Activated CD4-positive, alpha-beta memory T cell treated with anti-CD3 and anti-CD28 coated beads, Interleukin-2, amount 10 ng/mL, durations not matched to agents 7 days and 5 days (primary cell): ENCODE results near the gene PRDX3. TPM values are rescaled to one million over a fixed set of nuclear protein-coding genes. Genes with fewer than 3 reads are reported as not detected.
"Not testable (repeated sequence)": the region's sequence is repeated elsewhere in the genome, so short reads cannot be mapped to it uniquely, and the experiment has no call there.

Experiments used
- CTCF ChIA-PET: fragments of 350-600 bp; sonication (Branson Sonifier 250); formaldehyde crosslinking; loops from one replicate; lab custom pipeline; 2021; ENCODE audit warnings: antibody characterized with exemption, inconsistent platforms; lab: Charles Lee
- POLR2A ChIA-PET: fragments of 350-600 bp; sonication (Branson Sonifier 250); formaldehyde crosslinking; loops from one replicate; lab custom pipeline; 2021; ENCODE audit warnings: antibody characterized with exemption; lab: Charles Lee
- DNase-seq: peaks from one replicate; pipeline ENCODE4 v3.0.0-alpha.2; 2020
- H3K27ac Mint-ChIP-seq: one replicate; pipeline ENCODE4 v1.8.0; 2021; ENCODE audit warnings: mild to moderate bottlenecking, mixed read lengths
- H3K27me3 Mint-ChIP-seq: one replicate; pipeline ENCODE4 v1.8.0; 2021; ENCODE audit warnings: mixed read lengths
- H3K36me3 Mint-ChIP-seq: one replicate; pipeline ENCODE4 v1.8.0; 2021; ENCODE audit warnings: low read depth, mixed read lengths
- H3K4me1 Mint-ChIP-seq: one replicate; pipeline ENCODE4 v1.8.0; 2021; ENCODE audit warnings: mixed read lengths
- H3K4me3 Mint-ChIP-seq: one replicate; pipeline ENCODE4 v1.8.0; 2021; ENCODE audit warnings: mild to moderate bottlenecking, mixed read lengths
- H3K9me3 Mint-ChIP-seq: one replicate; pipeline ENCODE4 v1.8.0; 2021; ENCODE audit warnings: mixed read lengths
- total RNA-seq, 2 experiments: library from RNA; stranded (reverse); gene quantifications; one replicate each; pipeline ENCODE4 v1.2.3, GENCODE V29; 2021

The PRDX3 gene
- total RNA-seq, 2 experiments from 2014 or later = 115 to 117 TPM

- H3K4me1 Mint-ChIP-seq = peaks cover 17% of the 10 kb centered on the region
- no peak overlapping the region for H3K4me3 Mint-ChIP-seq
- ChIA-PET CTCF (interaction anchor here (0.7 kb wide), 1 partner anchor 26 kb away, joined by 3 read pairs; no protein-coding TSS in a partner anchor), POLR2A (interaction anchor here (0.6 to 1.3 kb wide), 4 partner anchors 17 to 104 kb away, joined by 4 to 5 read pairs (median 4); partner anchors contain the start of gene EIF3A)
- DNase-seq = no peak
- peaks cover 2% of the 10 kb centered on the region for H3K27me3 Mint-ChIP-seq
- H3K27ac Mint-ChIP-seq = no peak overlapping the region
- no peaks in the 10 kb centered on the region for H3K36me3 Mint-ChIP-seq
- H3K9me3 Mint-ChIP-seq = no peaks in the 10 kb centered on the region
These were observed 5.2 kb upstream of the PRDX3 start for GRCh38 chr10:119183664-119184412.

DNA sequence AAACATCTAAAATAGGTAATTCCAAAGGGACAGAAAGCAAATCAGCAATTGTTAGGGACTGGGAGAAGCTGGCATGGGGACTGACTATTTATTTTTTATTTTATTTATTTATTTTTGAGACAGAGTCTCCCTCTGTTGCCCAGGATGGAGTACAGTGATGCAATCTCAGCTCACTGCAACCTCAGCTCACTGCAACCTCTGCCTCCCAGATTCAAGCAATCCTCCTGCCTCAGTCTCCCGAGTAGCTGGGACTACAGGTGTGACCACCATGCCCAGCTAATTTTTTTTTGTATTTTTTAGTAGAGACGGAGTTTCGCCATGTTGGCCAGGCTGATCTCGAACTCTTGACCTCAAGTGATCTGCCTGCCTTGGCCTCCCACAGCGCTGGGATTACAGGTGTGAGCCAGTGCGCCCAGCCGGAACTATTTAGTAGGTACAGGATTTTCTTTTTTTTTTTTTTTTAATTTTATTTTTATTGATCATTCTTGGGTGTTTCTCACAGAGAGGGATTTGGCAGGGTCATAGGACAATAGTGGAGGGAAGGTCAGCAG is 2.3 kb upstream of the PRDX3 start:
- Mint-ChIP-seq H3K36me3 (peaks cover 17% of the 10 kb centered on the region), H3K4me1 (peaks cover 38% of the 10 kb centered on the region)
- not testable (repeated sequence) for DNase-seq, H3K27ac Mint-ChIP-seq, H3K4me3 Mint-ChIP-seq, H3K9me3 Mint-ChIP-seq, H3K27me3 Mint-ChIP-seq
- ChIA-PET POLR2A (interaction anchor here (0.6 to 2.6 kb wide), 2 partner anchors 9 to 15 kb away, joined by 3 to 14 read pairs; partner anchors contain the start of gene SFXN4), CTCF (interaction anchor here (0.6 to 1.4 kb wide), 11 partner anchors 10 to 358 kb away, joined by 3 to 6 read pairs (median 3); no protein-coding TSS in a partner anchor)

DNA sequence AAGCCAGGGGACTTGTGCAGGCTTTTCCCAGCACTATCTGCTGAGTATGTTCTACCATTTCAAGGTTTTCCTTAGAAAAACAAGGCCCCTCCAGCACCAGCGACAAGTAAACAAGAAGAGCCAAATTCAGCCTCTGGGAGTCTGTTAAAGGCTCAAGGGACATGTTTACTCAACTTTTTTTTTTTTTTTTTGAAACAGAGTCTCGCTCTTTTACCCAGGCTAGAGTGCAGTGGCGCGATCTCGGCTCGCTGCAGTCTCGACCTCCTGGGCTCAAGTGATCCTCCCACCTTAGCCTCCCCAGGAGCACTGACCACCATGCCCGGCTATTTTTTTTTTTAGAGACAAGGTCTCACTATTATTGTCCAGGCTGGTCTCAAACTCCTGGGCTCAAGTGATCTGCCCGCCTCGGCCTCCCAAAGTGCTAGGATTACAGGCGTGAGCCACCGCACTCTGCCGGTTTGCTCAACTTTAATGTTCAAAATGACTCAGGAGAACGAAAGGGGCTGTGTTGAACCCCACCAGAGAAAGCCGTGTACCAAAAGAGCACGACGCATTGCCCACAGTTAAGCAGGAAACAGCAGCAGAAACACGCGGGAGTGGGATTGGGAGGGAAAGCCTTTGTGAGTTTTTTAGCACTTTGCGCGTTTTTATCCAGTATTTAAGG is 772 bp downstream of the PRDX3 start:
- H3K27ac Mint-ChIP-seq = peak overlapping the region; percentile 97
- DNase-seq = peak; percentile 52
- H3K36me3 Mint-ChIP-seq = peaks cover 34% of the 10 kb centered on the region
- H3K9me3 Mint-ChIP-seq = no peaks in the 10 kb centered on the region
- CTCF ChIA-PET = no interaction called here
- no peaks in the 10 kb centered on the region for H3K27me3 Mint-ChIP-seq
- POLR2A ChIA-PET = interaction anchor here (1.4 to 2.2 kb wide), 2 partner anchors 32 to 46 kb away, joined by 5 to 17 read pairs; no protein-coding TSS in a partner anchor
- peaks cover 41% of the 10 kb centered on the region for H3K4me1 Mint-ChIP-seq
- peak overlapping the region; percentile 96 for H3K4me3 Mint-ChIP-seq

DNA sequence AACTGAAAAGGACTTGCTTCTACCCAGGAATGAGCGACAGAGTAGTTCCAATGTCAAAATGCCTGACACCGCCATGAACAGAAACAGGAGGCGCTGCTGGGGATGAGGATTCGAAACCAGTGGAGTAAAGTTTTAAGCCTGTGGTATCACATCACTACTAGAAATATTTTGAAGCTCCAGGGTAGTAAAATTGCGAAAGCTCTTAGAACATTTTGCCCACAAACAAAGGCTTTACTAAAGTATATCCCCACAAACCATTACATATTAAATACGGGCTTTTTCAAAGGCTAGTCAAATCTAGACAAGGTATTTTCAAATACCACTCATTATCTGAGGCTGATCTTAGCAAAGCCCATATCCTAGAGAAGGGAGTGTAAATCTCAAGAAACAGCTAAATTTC is 2.4 kb downstream of the PRDX3 start:
- no peaks in the 10 kb centered on the region for H3K27me3 Mint-ChIP-seq
- peak overlapping the region; percentile 96 for H3K4me3 Mint-ChIP-seq
- H3K4me1 Mint-ChIP-seq = peaks cover 45% of the 10 kb centered on the region
- H3K36me3 Mint-ChIP-seq = peaks cover 48% of the 10 kb centered on the region
- H3K9me3 Mint-ChIP-seq = no peaks in the 10 kb centered on the region
- H3K27ac Mint-ChIP-seq = peak overlapping the region; percentile 72
- ChIA-PET POLR2A (interaction anchor here (1.1 to 2.2 kb wide), 12 partner anchors 9 to 341 kb away, joined by 3 to 18 read pairs (median 6); partner anchors contain the start of genes DENND10 and SFXN4), CTCF (interaction anchor here (0.7 to 1.7 kb wide), 6 partner anchors 8 to 367 kb away, joined by 3 to 5 read pairs (median 4); partner anchors contain the start of gene RGS10)
- no peak for DNase-seq

DNA sequence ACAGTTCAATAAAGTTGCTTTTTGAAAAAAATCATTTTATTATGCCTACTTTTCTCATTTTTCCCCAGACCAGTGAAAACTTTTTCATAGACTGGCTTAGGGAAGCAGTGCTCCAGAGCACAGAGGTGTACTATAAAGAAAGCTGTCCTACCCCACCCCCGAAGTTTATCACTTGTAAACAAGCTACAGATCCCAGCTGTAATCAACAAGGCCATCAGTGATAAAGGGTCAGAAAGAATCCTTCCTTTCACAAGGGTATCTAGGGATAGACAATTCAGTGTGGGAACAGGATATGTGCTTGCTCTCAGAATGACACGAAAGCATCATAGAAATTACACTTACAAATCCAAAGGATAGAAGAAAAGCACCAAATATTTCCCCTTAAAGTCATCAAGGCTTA is 4.5 kb downstream of the PRDX3 start:
- no peak for DNase-seq
- POLR2A ChIA-PET = interaction anchor here (1.5 kb wide), 1 partner anchor 9 kb away, joined by 7 read pairs; the partner anchor contains the start of gene SFXN4
- no peak overlapping the region for H3K27ac Mint-ChIP-seq
- H3K4me3 Mint-ChIP-seq = no peak overlapping the region
- CTCF ChIA-PET = interaction anchor here (0.9 kb wide), 1 partner anchor 266 kb away, joined by 3 read pairs; no protein-coding TSS in a partner anchor
- no peaks in the 10 kb centered on the region for H3K27me3 Mint-ChIP-seq
- peaks cover 39% of the 10 kb centered on the region for H3K4me1 Mint-ChIP-seq
- H3K9me3 Mint-ChIP-seq = no peaks in the 10 kb centered on the region
- H3K36me3 Mint-ChIP-seq = peaks cover 63% of the 10 kb centered on the region

DNA sequence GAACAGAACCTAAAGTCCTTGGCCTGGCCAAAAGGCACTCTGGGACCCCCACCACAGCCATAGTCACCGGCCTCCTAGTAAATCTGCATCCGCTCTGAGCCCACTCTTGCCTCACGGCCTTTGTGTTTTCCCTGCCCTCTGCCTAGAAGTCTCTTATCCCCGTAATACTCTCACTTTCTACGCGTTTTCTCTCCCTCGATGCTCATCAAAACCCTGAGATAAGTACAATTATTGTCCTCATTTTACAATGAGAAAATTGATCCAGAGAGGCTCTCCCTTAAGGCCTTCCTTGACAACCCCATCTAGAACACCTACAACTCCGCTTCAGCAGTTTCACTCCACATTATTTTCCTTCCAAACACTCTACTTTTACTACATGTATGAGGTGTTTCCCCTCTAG is 11.6 kb downstream of the PRDX3 start:
- H3K27ac Mint-ChIP-seq = peak overlapping the region; percentile 90
- peak overlapping the region; percentile 88 for H3K4me3 Mint-ChIP-seq
- DNase-seq = no peak
- ChIA-PET CTCF (interaction anchor here (1.2 kb wide), 1 partner anchor 10 kb away, joined by 3 read pairs; no protein-coding TSS in a partner anchor), POLR2A (interaction anchor here (0.8 to 1.8 kb wide), 2 partner anchors 9 to 35 kb away, joined by 3 to 8 read pairs; no protein-coding TSS in a partner anchor)
- no peaks in the 10 kb centered on the region for H3K9me3 Mint-ChIP-seq
- peaks cover 40% of the 10 kb centered on the region for H3K36me3 Mint-ChIP-seq
- H3K27me3 Mint-ChIP-seq = no peaks in the 10 kb centered on the region
- peaks cover 42% of the 10 kb centered on the region for H3K4me1 Mint-ChIP-seq

- Mint-ChIP-seq H3K4me1 (peaks cover 44% of the 10 kb centered on the region), H3K9me3 (no peaks in the 10 kb centered on the region), H3K27me3 (no peaks in the 10 kb centered on the region), H3K27ac (peak overlapping the region; percentile 90), H3K4me3 (peak overlapping the region; percentile 88), H3K36me3 (peaks cover 37% of the 10 kb centered on the region)
- CTCF ChIA-PET = no interaction called here
- POLR2A ChIA-PET = interaction anchor here (1.8 to 2.4 kb wide), 3 partner anchors 10 to 40 kb away, joined by 8 to 15 read pairs (median 14); partner anchors contain the start of gene GRK5
- no peak for DNase-seq
These were observed 12.0 kb downstream of the PRDX3 start for GRCh38 chr10:119166564-119166963.

- H3K4me1 Mint-ChIP-seq = peaks cover 44% of the 10 kb centered on the region
- no peaks in the 10 kb centered on the region for H3K9me3 Mint-ChIP-seq
- ChIA-PET POLR2A (interaction anchor here (1.1 to 3.3 kb wide), 8 partner anchors 10 to 62 kb away, joined by 3 to 38 read pairs (median 14); partner anchors contain the start of genes DENND10 and GRK5), CTCF (no interaction called here)
- no peaks in the 10 kb centered on the region for H3K27me3 Mint-ChIP-seq
- peak overlapping the region; percentile 90 for H3K27ac Mint-ChIP-seq
- H3K4me3 Mint-ChIP-seq = peak overlapping the region; percentile 88
- no peak for DNase-seq
- H3K36me3 Mint-ChIP-seq = peaks cover 32% of the 10 kb centered on the region
These were observed 12.5 kb downstream of the PRDX3 start for GRCh38 chr10:119166118-119166500.

- Mint-ChIP-seq H3K36me3 (peaks cover 33% of the 10 kb centered on the region), H3K4me1 (peaks cover 44% of the 10 kb centered on the region), H3K27ac (peak within 1 kb of the TSS; percentile 90), H3K9me3 (no peaks in the 10 kb centered on the region), H3K27me3 (no peaks in the 10 kb centered on the region), H3K4me3 (peak within 1 kb of the TSS; percentile 88)
- DNase-seq = peak; percentile 85
- ChIA-PET POLR2A (interaction anchor here (0.7 to 3.3 kb wide), 19 partner anchors 8 to 707 kb away, joined by 3 to 38 read pairs (median 7); partner anchors contain the start of genes DENND10, EIF3A, GRK5 and MCMBP), CTCF (interaction anchor here (1.1 to 2.2 kb wide), 5 partner anchors 15 to 141 kb away, joined by 3 to 7 read pairs (median 7); partner anchors contain the start of gene GRK5)
These were observed 13.2 kb downstream of the PRDX3 start, which contains the start of gene SFXN4 for GRCh38 chr10:119165171-119166117. TSS of gene SFXN4 (minus strand) at chr10:119165714. CDS start at chr10:119165647, 67 bp downstream.

DNA sequence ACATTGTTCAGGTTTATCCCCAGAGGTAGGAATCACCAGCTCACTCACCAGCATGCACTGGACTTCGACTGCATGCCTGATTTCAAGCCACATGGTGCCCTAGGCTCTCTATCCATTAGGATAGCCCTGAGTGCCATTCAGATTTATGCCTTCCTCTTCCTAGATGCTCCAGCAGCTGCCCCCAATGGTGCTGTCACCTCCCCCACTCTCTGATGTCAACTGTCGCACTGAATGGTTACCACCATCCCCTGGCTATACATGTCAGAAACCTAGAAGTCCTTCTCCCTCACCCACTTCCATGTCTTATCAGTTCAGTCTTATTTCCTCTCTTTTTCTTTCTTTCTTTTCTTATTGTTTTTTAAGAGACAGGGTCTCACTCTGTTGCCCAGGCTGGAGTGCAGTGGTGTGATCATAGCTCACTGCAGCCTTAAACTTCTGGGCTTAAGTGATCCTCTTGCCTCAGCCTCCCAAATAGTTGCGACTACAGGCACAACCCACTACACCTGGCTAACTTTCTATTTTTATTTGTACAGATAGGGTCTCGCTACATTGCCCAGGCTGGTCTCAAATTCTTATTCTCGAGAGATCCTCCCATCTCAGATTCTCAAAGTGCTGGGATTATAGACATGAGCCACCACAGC is 16.0 kb downstream of the PRDX3 start:
- ChIA-PET CTCF (interaction anchor here (2.2 kb wide), 1 partner anchor 144 kb away, joined by 7 read pairs; no protein-coding TSS in a partner anchor), POLR2A (interaction anchor here (1.0 to 3.3 kb wide), 3 partner anchors 31 to 144 kb away, joined by 3 to 38 read pairs (median 15); no protein-coding TSS in a partner anchor)
- no peak for DNase-seq
- H3K9me3 Mint-ChIP-seq = no peaks in the 10 kb centered on the region
- H3K4me1 Mint-ChIP-seq = peaks cover 44% of the 10 kb centered on the region
- peaks cover 24% of the 10 kb centered on the region for H3K36me3 Mint-ChIP-seq
- no peak overlapping the region for H3K27ac Mint-ChIP-seq
- no peaks in the 10 kb centered on the region for H3K27me3 Mint-ChIP-seq
- no peak overlapping the region for H3K4me3 Mint-ChIP-seq
